Body of pancreas (tissue), 4 donors: ENCODE results near the gene CR2.

Experiments
- CTCF ChIP-seq, 7 experiments: fragments of 450-650 bp in 4 of 7; fragments of 200-600 bp in 3 of 7; sonication (generic) in 3 of 7; IDR thresholded peaks; one replicate each; pipeline ENCODE4 v1.5.1; 2016 to 2019; ENCODE audit warnings: antibody characterized with exemption in 7 of 7
- POLR2A ChIP-seq, 3 donors: fragments of 450-650 bp; IDR thresholded peaks; one replicate each; pipeline ENCODE4 v1.6.1; 2016; ENCODE audit warnings: antibody characterized with exemption in 3 of 3, mild to moderate bottlenecking in 2 of 3

- TF ChIP-seq POLR2A (IDR thresholded peaks at IDR 0.05), result no peak
- no peak for TF ChIP-seq CTCF (IDR thresholded peaks at IDR 0.05)
Measured at GRCh38 chr1:207412845-207413244, 41.3 kb upstream of the CR2 start.
